ENCODE results near the gene GJB3.

The GJB3 gene

DNA sequence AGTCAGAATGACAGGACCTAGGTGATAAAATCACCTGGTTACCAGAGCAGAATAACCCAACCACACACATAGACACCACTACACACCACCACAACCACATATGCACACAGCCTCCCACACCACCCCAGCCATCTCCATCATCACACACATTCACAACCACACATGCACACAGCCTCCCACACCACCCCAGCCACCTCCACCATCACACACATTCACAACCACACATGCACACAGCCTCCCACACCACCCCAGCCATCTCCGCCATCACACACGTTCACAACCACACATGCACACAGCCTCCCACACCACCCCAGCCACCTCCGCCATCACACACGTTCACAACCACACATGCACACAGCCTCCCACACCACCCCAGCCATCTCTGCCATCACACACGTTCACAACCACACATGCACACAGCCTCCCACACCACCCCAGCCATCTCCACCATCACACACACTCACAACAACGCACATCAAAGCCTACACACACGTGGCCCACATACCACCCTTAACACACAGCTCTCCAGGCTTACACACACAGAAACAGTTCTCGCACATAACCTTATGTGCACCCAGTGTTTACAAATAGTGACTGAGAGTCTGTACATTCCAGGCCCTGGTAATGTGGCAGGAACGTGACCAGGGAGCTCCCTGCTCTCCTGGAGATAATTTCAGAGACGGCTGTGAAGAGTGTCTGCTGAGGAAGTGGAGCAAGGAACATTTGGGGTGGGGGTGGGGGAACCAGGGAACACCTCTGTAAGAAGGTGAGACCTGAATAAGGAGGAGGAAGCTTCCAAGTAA is 3.3 kb upstream of the GJB3 start:
- no peak overlapping the region for H3K27ac ChIP-seq (ENCODE audit: insufficient read depth in 1 of 2, low read depth in 1 of 2, low read length in 2 of 2, poor library complexity in 1 of 2, severe bottlenecking in 2 of 2)
- H3K4me3 ChIP-seq (ENCODE audit: control insufficient read depth in 1 of 7, extremely low read depth in 1 of 7, insufficient read depth in 4 of 7, low read depth in 2 of 7, low read length in 6 of 7), result no peak overlapping the region
- ChIA-PET POLR2A (interaction anchor here (0.7 kb wide), 1 partner anchor 133 kb away, joined by 4 read pairs; no protein-coding TSS in a partner anchor), CTCF (interaction anchor here (0.8 to 1.6 kb wide), 3 partner anchors 9 to 75 kb away, joined by 3 to 8 read pairs (median 4); no protein-coding TSS in a partner anchor)
- peaks cover 0 to 27% (median 11%) of the 10 kb centered on the region in 4 experiments for H3K4me1 ChIP-seq (ENCODE audit: control extremely low read depth in 1 of 4, control insufficient read depth in 4 of 4, insufficient read depth in 4 of 4, low read length in 3 of 4)
- WGBS (ENCODE audit: insufficient coverage), result 63% methylated on average over 5 of the region's 10 CpGs
- H3K9me3 ChIP-seq (ENCODE audit: control extremely low read depth in 1 of 5, control insufficient read depth in 4 of 5, insufficient read depth in 2 of 5, low read depth in 1 of 5, low read length in 4 of 5), result no peaks in the 10 kb centered on the region
- DNase-seq, result peak in 1 of 3 donors; percentile 10
- no peaks in the 10 kb centered on the region for H3K36me3 ChIP-seq (ENCODE audit: control insufficient read depth in 4 of 4, insufficient read depth in 4 of 4, low read length in 3 of 4)
- peaks cover 0 to 30% (median 20%) of the 10 kb centered on the region in 5 experiments for H3K27me3 ChIP-seq (replicated peaks in 2 of 5; ENCODE audit: control insufficient read depth in 4 of 5, insufficient read depth in 5 of 5, low read length in 4 of 5)

GRCh38 chr1:34778381-34778780 is 2.6 kb upstream of the GJB3 start:
- H3K36me3 ChIP-seq (ENCODE audit: control insufficient read depth in 4 of 4, insufficient read depth in 4 of 4, low read length in 3 of 4), result no peaks in the 10 kb centered on the region
- ChIA-PET POLR2A (no interaction called here), CTCF (no interaction called here)
- no peak for DNase-seq
- no peak overlapping the region for H3K4me3 ChIP-seq (ENCODE audit: control insufficient read depth in 1 of 7, extremely low read depth in 1 of 7, insufficient read depth in 4 of 7, low read depth in 2 of 7, low read length in 6 of 7)
- H3K9me3 ChIP-seq (ENCODE audit: control extremely low read depth in 1 of 5, control insufficient read depth in 4 of 5, insufficient read depth in 2 of 5, low read depth in 1 of 5, low read length in 4 of 5), result no peaks in the 10 kb centered on the region
- H3K27me3 ChIP-seq (replicated peaks in 2 of 5; ENCODE audit: control insufficient read depth in 4 of 5, insufficient read depth in 5 of 5, low read length in 4 of 5), result peaks cover 0 to 35% (median 21%) of the 10 kb centered on the region in 5 experiments
- H3K4me1 ChIP-seq (ENCODE audit: control extremely low read depth in 1 of 4, control insufficient read depth in 4 of 4, insufficient read depth in 4 of 4, low read length in 3 of 4), result peaks cover 0 to 27% (median 11%) of the 10 kb centered on the region in 4 experiments
- 90% methylated on average over 3 of the region's 6 CpGs for WGBS (ENCODE audit: insufficient coverage)
- H3K27ac ChIP-seq (ENCODE audit: insufficient read depth in 1 of 2, low read depth in 1 of 2, low read length in 2 of 2, poor library complexity in 1 of 2, severe bottlenecking in 2 of 2), result no peak overlapping the region

DNA sequence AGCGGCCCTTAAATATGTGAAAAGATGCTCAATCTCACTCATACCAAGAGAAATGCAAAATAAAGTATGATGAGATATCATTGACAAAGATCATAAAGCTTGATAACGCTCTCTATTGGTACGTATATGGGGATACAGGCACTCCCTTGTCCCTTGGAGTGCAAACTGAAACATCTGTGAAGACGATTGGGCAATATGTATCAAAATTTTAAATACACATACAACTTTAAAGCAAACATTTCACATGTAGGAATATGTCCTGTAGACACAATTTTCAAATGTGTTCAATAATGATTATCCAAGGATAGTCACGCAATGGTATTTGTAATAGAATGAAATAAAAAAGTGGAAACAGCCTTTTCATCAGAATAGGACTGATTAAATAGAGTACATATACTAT is 2.0 kb upstream of the GJB3 start:
- peaks cover 0 to 40% (median 21%) of the 10 kb centered on the region in 5 experiments for H3K27me3 ChIP-seq (replicated peaks in 2 of 5; ENCODE audit: control insufficient read depth in 4 of 5, insufficient read depth in 5 of 5, low read length in 4 of 5)
- no peak overlapping the region for H3K4me3 ChIP-seq (ENCODE audit: control insufficient read depth in 1 of 7, extremely low read depth in 1 of 7, insufficient read depth in 4 of 7, low read depth in 2 of 7, low read length in 6 of 7)
- no peaks in the 10 kb centered on the region for H3K36me3 ChIP-seq (ENCODE audit: control insufficient read depth in 4 of 4, insufficient read depth in 4 of 4, low read length in 3 of 4)
- WGBS (ENCODE audit: insufficient coverage), result no CpG with 5 or more reads among the region's 5 CpGs
- DNase-seq, result no peak
- H3K4me1 ChIP-seq (ENCODE audit: control extremely low read depth in 1 of 4, control insufficient read depth in 4 of 4, insufficient read depth in 4 of 4, low read length in 3 of 4), result peaks cover 0 to 27% (median 11%) of the 10 kb centered on the region in 4 experiments
- POLR2A ChIA-PET, result no interaction called here
- CTCF ChIA-PET, result interaction anchor here (0.7 to 1.2 kb wide), 2 partner anchors 9 to 73 kb away, joined by 3 read pairs; no protein-coding TSS in a partner anchor
- no peaks in the 10 kb centered on the region for H3K9me3 ChIP-seq (ENCODE audit: control extremely low read depth in 1 of 5, control insufficient read depth in 4 of 5, insufficient read depth in 2 of 5, low read depth in 1 of 5, low read length in 4 of 5)
- H3K27ac ChIP-seq (ENCODE audit: insufficient read depth in 1 of 2, low read depth in 1 of 2, low read length in 2 of 2, poor library complexity in 1 of 2, severe bottlenecking in 2 of 2), result no peak overlapping the region

DNA sequence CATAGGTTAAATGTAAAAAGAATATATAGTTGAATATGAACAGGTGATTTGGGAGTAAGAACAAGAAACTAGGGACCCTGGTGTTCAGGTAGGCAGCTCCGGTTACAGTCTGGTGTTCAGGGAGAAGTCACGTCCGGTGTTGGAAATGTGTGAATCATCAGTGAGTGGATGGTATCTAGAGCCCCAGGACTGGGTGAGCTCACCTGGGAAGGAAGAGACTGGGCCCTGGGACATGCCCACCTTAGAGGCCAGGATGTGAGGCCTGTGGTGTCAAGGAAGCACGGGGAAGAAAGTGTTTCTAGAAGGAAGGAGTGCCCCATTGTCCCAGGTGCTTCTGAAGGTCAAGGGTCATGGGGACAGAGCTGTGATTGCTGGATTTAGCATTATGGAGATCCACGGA is 1.5 kb upstream of the GJB3 start:
- DNase-seq, result no peak
- H3K27me3 ChIP-seq (replicated peaks in 2 of 5; ENCODE audit: control insufficient read depth in 4 of 5, insufficient read depth in 5 of 5, low read length in 4 of 5), result peaks cover 0 to 41% (median 18%) of the 10 kb centered on the region in 5 experiments
- ChIA-PET POLR2A (no interaction called here), CTCF (interaction anchor here (0.7 to 1.2 kb wide), 2 partner anchors 9 to 73 kb away, joined by 3 read pairs; no protein-coding TSS in a partner anchor)
- no peaks in the 10 kb centered on the region for H3K36me3 ChIP-seq (ENCODE audit: control insufficient read depth in 4 of 4, insufficient read depth in 4 of 4, low read length in 3 of 4)
- peaks cover 0 to 27% (median 11%) of the 10 kb centered on the region in 4 experiments for H3K4me1 ChIP-seq (ENCODE audit: control extremely low read depth in 1 of 4, control insufficient read depth in 4 of 4, insufficient read depth in 4 of 4, low read length in 3 of 4)
- H3K9me3 ChIP-seq (ENCODE audit: control extremely low read depth in 1 of 5, control insufficient read depth in 4 of 5, insufficient read depth in 2 of 5, low read depth in 1 of 5, low read length in 4 of 5), result no peaks in the 10 kb centered on the region
- no peak overlapping the region for H3K4me3 ChIP-seq (ENCODE audit: control insufficient read depth in 1 of 7, extremely low read depth in 1 of 7, insufficient read depth in 4 of 7, low read depth in 2 of 7, low read length in 6 of 7)
- WGBS (ENCODE audit: insufficient coverage), result 100% methylated on average over 5 of the region's 5 CpGs
- H3K27ac ChIP-seq (ENCODE audit: insufficient read depth in 1 of 2, low read depth in 1 of 2, low read length in 2 of 2, poor library complexity in 1 of 2, severe bottlenecking in 2 of 2), result no peak overlapping the region

- WGBS (ENCODE audit: insufficient coverage), result 100% methylated on average over 3 of the region's 5 CpGs
- POLR2A ChIA-PET, result no interaction called here
- no peaks in the 10 kb centered on the region for H3K36me3 ChIP-seq (ENCODE audit: control insufficient read depth in 4 of 4, insufficient read depth in 4 of 4, low read length in 3 of 4)
Measured at GRCh38 chr1:34779962-34780361, 1.1 kb upstream of the GJB3 start.

DNA sequence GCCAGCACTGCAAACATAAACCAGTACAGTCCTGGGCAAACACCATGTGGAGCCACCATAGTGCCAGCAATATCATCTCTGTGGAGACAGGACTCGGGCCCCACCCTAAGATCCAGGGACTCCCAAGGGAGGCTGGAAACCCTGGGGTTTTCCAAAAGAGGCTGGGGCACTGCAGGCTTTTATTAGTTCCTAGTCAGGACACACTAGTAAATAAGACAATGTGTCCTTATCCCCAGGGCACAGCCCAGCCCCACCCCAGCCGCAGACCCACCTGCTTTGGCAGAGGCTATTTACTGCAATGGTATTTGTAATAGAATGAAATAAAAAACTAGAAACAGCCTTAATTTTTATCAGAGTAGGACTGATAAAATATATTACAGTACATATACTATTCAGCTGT is 486 bp upstream of the GJB3 start:
- no peak for DNase-seq
- peaks cover 0 to 44% (median 18%) of the 10 kb centered on the region in 5 experiments for H3K27me3 ChIP-seq (replicated peaks in 2 of 5; ENCODE audit: control insufficient read depth in 4 of 5, insufficient read depth in 5 of 5, low read length in 4 of 5)
- peaks cover 0 to 27% (median 11%) of the 10 kb centered on the region in 4 experiments for H3K4me1 ChIP-seq (ENCODE audit: control extremely low read depth in 1 of 4, control insufficient read depth in 4 of 4, insufficient read depth in 4 of 4, low read length in 3 of 4)
- 90% methylated on average over 1 of the region's 2 CpGs for WGBS (ENCODE audit: insufficient coverage)
- H3K36me3 ChIP-seq (ENCODE audit: control insufficient read depth in 4 of 4, insufficient read depth in 4 of 4, low read length in 3 of 4), result no peaks in the 10 kb centered on the region
- ChIA-PET POLR2A (no interaction called here), CTCF (no interaction called here)
- no peak overlapping the region for H3K4me3 ChIP-seq (ENCODE audit: control insufficient read depth in 1 of 7, extremely low read depth in 1 of 7, insufficient read depth in 4 of 7, low read depth in 2 of 7, low read length in 6 of 7)
- no peak overlapping the region for H3K27ac ChIP-seq (ENCODE audit: insufficient read depth in 1 of 2, low read depth in 1 of 2, low read length in 2 of 2, poor library complexity in 1 of 2, severe bottlenecking in 2 of 2)
- H3K9me3 ChIP-seq (ENCODE audit: control extremely low read depth in 1 of 5, control insufficient read depth in 4 of 5, insufficient read depth in 2 of 5, low read depth in 1 of 5, low read length in 4 of 5), result no peaks in the 10 kb centered on the region

More at GRCh38 chr1:34779962-34780361, 1.1 kb upstream of the GJB3 start:
- Histone ChIP-seq H3K9me3 (ENCODE audit: control extremely low read depth in 1 of 5, control insufficient read depth in 4 of 5, insufficient read depth in 2 of 5, low read depth in 1 of 5, low read length in 4 of 5) (no peaks in the 10 kb centered on the region), H3K27ac (ENCODE audit: insufficient read depth in 1 of 2, low read depth in 1 of 2, low read length in 2 of 2, poor library complexity in 1 of 2, severe bottlenecking in 2 of 2) (no peak overlapping the region), H3K4me3 (ENCODE audit: control insufficient read depth in 1 of 7, extremely low read depth in 1 of 7, insufficient read depth in 4 of 7, low read depth in 2 of 7, low read length in 6 of 7) (no peak overlapping the region), H3K4me1 (ENCODE audit: control extremely low read depth in 1 of 4, control insufficient read depth in 4 of 4, insufficient read depth in 4 of 4, low read length in 3 of 4) (peaks cover 0 to 27% (median 11%) of the 10 kb centered on the region in 4 experiments), H3K27me3 (replicated peaks in 2 of 5; ENCODE audit: control insufficient read depth in 4 of 5, insufficient read depth in 5 of 5, low read length in 4 of 5) (peaks cover 0 to 44% (median 18%) of the 10 kb centered on the region in 5 experiments)
- CTCF ChIA-PET, result interaction anchor here (1.2 kb wide), 1 partner anchor 8 kb away, joined by 3 read pairs; no protein-coding TSS in a partner anchor
- DNase-seq, result no peak

- H3K4me3 ChIP-seq (ENCODE audit: control insufficient read depth in 1 of 7, extremely low read depth in 1 of 7, insufficient read depth in 4 of 7, low read depth in 2 of 7, low read length in 6 of 7), result peak overlapping the region in 3 of 7 experiments; percentile 6 to 46 (median 39)
- WGBS (ENCODE audit: insufficient coverage), result 44% methylated on average over 5 of the region's 18 CpGs
- no peaks in the 10 kb centered on the region for H3K36me3 ChIP-seq (ENCODE audit: control insufficient read depth in 4 of 4, insufficient read depth in 4 of 4, low read length in 3 of 4)
- H3K4me1 ChIP-seq (ENCODE audit: control extremely low read depth in 1 of 4, control insufficient read depth in 4 of 4, insufficient read depth in 4 of 4, low read length in 3 of 4), result peaks cover 0 to 18% (median 9%) of the 10 kb centered on the region in 4 experiments
- ChIA-PET POLR2A (no interaction called here), CTCF (interaction anchor here (1.0 kb wide), 1 partner anchor 71 kb away, joined by 4 read pairs; no protein-coding TSS in a partner anchor)
- no peak overlapping the region for H3K27ac ChIP-seq (ENCODE audit: insufficient read depth in 1 of 2, low read depth in 1 of 2, low read length in 2 of 2, poor library complexity in 1 of 2, severe bottlenecking in 2 of 2)
- no peaks in the 10 kb centered on the region for H3K9me3 ChIP-seq (ENCODE audit: control extremely low read depth in 1 of 5, control insufficient read depth in 4 of 5, insufficient read depth in 2 of 5, low read depth in 1 of 5, low read length in 4 of 5)
- peaks cover 0 to 44% (median 15%) of the 10 kb centered on the region in 5 experiments for H3K27me3 ChIP-seq (replicated peaks in 2 of 5; ENCODE audit: control insufficient read depth in 4 of 5, insufficient read depth in 5 of 5, low read length in 4 of 5)
- DNase-seq, result no peak
Measured at GRCh38 chr1:34781844-34782391, 904 bp downstream of the GJB3 start.
